Ishikawa (cell line): Measurements from ENCODE around the gene KRT7.

Experiments
- CEBPB ChIP-seq: IDR thresholded peaks from 2 replicates; pipeline ENCODE4 v1.6.1; 2012
- CREB1 ChIP-seq: IDR thresholded peaks from 2 replicates; pipeline ENCODE4 v1.6.1; 2012; ENCODE audit warnings: low read depth
- EGR1 ChIP-seq: IDR thresholded peaks from 2 replicates; pipeline ENCODE4 v1.6.1; 2012
- EP300 ChIP-seq: IDR thresholded peaks from 2 replicates; pipeline ENCODE4 v1.6.1; 2012; ENCODE audit warnings: borderline replicate concordance
- FOXM1 ChIP-seq: IDR thresholded peaks from 2 replicates; pipeline ENCODE4 v1.6.1; 2012; ENCODE audit warnings: low read depth, borderline replicate concordance
- NFIC ChIP-seq: IDR thresholded peaks from 2 replicates; pipeline ENCODE4 v1.6.1; 2012
- RAD21 ChIP-seq: IDR thresholded peaks from 2 replicates; pipeline ENCODE4 v1.6.1; 2012; ENCODE audit warnings: low read depth
- TAF1 ChIP-seq: IDR thresholded peaks from 2 replicates; pipeline ENCODE4 v1.6.1; 2012; ENCODE audit warnings: low read depth, mild to moderate bottlenecking
- TCF12 ChIP-seq: IDR thresholded peaks from 2 replicates; pipeline ENCODE4 v1.6.1; 2012; ENCODE audit warnings: low read depth
- TEAD4 ChIP-seq: IDR thresholded peaks from 2 replicates; pipeline ENCODE4 v1.6.1; 2012
- USF1 ChIP-seq: IDR thresholded peaks from 2 replicates; pipeline ENCODE4 v1.6.1; 2012
- YY1 ChIP-seq: IDR thresholded peaks from 2 replicates; pipeline ENCODE4 v1.6.1; 2012; ENCODE audit warnings: low read depth
- ZBTB7A ChIP-seq: IDR thresholded peaks from 2 replicates; pipeline ENCODE4 v1.6.1; 2012; ENCODE audit warnings: low read depth
- TF ChIP-seq, protein P1 (sequence below): IDR thresholded peaks from 2 replicates; pipeline ENCODE4 v1.6.1; 2012
- TF ChIP-seq, protein P2 (sequence below): IDR thresholded peaks from 2 replicates; pipeline ENCODE4 v1.6.1; 2012; ENCODE audit warnings: low read depth, mild to moderate bottlenecking

KRT7 gene

GRCh38 chr12:52195065-52195730, 37.8 kb upstream of the KRT7 start:
- TF ChIP-seq USF1 (no peak), CREB1 (no peak), EP300 (no peak), NFIC (no peak), FOXM1 (no peak), EGR1 (no peak), CEBPB (no peak), TCF12 (no peak), RAD21 (no peak), TEAD4 (no peak), YY1 (no peak), TAF1 (no peak), ZBTB7A (no peak)
- TF ChIP-seq, protein P1, sequence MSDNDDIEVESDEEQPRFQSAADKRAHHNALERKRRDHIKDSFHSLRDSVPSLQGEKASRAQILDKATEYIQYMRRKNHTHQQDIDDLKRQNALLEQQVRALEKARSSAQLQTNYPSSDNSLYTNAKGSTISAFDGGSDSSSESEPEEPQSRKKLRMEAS: no peak
- TF ChIP-seq, protein P2, sequence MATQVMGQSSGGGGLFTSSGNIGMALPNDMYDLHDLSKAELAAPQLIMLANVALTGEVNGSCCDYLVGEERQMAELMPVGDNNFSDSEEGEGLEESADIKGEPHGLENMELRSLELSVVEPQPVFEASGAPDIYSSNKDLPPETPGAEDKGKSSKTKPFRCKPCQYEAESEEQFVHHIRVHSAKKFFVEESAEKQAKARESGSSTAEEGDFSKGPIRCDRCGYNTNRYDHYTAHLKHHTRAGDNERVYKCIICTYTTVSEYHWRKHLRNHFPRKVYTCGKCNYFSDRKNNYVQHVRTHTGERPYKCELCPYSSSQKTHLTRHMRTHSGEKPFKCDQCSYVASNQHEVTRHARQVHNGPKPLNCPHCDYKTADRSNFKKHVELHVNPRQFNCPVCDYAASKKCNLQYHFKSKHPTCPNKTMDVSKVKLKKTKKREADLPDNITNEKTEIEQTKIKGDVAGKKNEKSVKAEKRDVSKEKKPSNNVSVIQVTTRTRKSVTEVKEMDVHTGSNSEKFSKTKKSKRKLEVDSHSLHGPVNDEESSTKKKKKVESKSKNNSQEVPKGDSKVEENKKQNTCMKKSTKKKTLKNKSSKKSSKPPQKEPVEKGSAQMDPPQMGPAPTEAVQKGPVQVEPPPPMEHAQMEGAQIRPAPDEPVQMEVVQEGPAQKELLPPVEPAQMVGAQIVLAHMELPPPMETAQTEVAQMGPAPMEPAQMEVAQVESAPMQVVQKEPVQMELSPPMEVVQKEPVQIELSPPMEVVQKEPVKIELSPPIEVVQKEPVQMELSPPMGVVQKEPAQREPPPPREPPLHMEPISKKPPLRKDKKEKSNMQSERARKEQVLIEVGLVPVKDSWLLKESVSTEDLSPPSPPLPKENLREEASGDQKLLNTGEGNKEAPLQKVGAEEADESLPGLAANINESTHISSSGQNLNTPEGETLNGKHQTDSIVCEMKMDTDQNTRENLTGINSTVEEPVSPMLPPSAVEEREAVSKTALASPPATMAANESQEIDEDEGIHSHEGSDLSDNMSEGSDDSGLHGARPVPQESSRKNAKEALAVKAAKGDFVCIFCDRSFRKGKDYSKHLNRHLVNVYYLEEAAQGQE: no peak

DNA sequence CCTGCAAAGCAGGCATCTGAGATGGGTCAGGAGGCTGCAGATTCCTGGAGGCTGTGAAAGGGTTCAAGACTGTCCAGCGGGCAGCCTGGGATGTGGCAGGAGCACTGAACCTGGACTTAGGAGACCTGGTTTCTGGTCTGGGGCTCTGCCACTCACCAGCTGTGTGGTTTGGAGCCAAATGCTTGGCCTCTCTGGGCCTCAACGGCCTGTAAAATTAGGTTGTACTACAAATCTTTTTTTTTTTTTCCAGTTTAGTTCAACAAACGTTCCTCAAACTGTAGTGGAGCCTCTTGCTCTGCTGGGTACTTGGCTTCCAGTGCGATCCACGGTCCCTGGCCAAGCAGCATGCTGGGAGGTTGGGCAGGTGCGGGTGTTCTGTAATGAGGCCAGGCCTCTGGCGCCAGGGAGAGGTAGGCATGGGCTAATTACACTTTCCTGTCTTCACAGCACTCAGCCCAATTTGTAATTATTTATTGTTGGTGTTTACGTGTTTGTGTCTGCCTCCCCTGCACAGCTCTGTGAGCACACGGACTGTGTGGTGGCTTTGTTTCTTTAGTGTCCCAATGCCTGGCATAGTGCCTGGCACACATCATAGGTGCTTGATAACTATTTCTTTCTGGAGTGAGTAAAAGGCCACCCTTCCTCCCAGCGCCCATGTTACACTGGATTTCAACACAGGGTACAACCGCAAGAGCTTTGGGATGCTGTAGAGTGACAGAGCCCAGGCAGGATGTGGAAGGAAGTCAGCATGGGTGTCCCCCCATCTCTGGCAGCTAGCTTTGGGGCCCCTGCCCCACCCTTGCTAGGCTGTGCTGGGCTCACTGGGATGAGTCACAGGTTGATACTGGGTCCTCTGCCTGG, 35.4 kb upstream of the KRT7 start:
- TF ChIP-seq CREB1 (no peak), CEBPB (no peak), TAF1 (no peak), RAD21 (no peak), USF1 (no peak), EP300 (peak; percentile 46; the same call in 1 of the 2 replicates), TCF12 (peak; percentile 72), ZBTB7A (no peak), TEAD4 (0 out of 2 replicates have a peak, but pooled peaks have one; percentile 25), NFIC (peak; percentile 75; the same call in 1 of the 2 replicates), YY1 (no peak), FOXM1 (peak; percentile 40; the same call in 1 of the 2 replicates), EGR1 (no peak)
- TF ChIP-seq, protein P1: peak; percentile 67; the same call in 1 of the 2 replicates
- TF ChIP-seq, protein P2: no peak

DNA sequence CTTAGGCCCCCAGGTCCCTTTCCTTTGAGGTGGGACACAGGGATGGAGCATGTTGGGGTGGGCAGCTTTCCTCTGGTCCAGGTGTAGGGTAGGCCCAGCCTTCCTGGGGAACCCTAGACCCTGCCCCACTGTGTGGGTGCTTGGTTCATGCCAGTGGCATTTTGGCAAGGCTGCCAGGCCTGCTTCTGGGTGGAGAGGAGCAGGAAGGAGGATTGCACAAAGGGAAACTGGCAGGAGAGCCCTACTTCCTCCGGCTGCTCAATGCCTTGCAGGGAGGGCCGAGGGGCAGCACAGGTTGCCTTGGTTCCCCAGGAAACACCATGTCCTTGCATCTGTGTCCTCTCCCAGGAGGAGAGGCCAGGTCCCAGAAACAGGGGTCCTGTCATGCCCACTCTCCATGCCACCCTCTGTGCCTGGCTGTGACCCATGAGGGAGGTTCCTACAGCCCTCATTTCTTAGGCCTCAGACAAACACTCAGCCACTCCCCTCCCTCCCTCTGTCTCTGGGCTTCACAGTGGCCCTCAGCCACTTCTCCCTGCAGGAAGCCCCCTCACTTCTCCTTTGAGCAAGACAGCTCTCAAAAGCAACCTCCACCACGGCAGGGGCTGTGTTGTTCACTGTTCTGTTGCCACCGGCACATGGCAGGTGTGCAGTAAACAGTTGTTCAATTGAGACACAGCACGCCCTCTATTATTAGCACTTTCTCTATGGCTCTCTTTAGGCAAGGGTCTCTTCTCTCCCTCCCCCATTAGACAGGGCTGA, 34.4 kb upstream of the KRT7 start:
- TF ChIP-seq ZBTB7A (peak; percentile 48; the same call in 1 of the 2 replicates), NFIC (no peak)

DNA sequence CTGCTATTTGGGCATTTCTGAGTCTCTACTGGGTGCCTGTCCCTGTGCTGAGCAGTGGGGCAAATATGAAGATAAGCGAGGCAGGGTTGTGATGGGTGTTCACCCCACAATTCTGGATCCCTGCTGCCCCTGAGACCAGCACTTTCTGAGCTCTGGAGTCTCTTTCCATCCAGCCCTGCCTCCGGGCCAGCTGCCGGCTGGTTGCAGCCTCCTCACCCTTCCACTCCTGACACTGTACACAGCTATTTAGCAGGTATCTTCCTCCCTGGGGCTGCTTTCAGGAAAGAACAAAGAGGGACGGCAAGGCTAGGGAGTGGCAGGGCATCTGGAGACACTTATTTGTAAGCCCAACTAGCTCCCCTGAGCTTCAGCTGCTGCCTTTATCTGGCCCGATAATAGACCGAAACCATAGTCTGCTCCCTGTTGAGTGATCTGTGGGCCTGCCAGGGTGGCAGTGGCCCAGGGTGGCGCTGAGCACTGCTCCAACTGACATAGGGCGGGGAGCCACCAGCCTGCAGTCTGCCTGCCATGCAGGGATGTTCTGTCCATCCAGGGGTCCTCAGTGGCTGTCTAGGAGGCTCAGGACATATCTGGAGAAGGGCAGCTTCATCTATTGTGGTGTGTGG, 33.6 kb upstream of the KRT7 start:
- TF ChIP-seq ZBTB7A (no peak), CEBPB (no peak), FOXM1 (no peak), USF1 (no peak), CREB1 (no peak), NFIC (no peak), TCF12 (no peak), EGR1 (no peak), RAD21 (no peak), EP300 (no peak), TEAD4 (no peak), YY1 (no peak), TAF1 (no peak)
- TF ChIP-seq, protein P1: no peak
- TF ChIP-seq, protein P2: no peak
